A549 (cell line): ENCODE data around the gene POT1. TPM values are rescaled to one million over a fixed set of nuclear protein-coding genes. Genes with fewer than 3 reads are reported as not detected.

ENCODE experiments used
- ATAC-seq, 2 experiments: fragments of 200-7000 bp in 1 of 2; fragments of >200 bp in 1 of 2; cut with Nextera tagmentation in 1 of 2; cut with Tn5 transposase in 1 of 2; 3 replicates each; pipeline versions ENCODE4 v1.8.0 to v1.9.1; 2018 to 2020; ENCODE audit warnings: mild to moderate bottlenecking in 1 of 2, moderate library complexity in 1 of 2
- CTCF ChIA-PET: fragments of 300-600 bp; sonication (Branson Sonifier 250); formaldehyde crosslinking; extraction: SDS; loops from one replicate; lab custom pipeline; 2021; ENCODE audit warnings: antibody characterized with exemption, inconsistent platforms; lab: Yijun Ruan, JAX
- POLR2A ChIA-PET: fragments of 350-600 bp; formaldehyde crosslinking; extraction: SDS; loops from one replicate; lab custom pipeline; 2021; ENCODE audit warnings: antibody characterized with exemption, inconsistent platforms; lab: Yijun Ruan, JAX
- DNase-seq, 2 experiments: peaks; one replicate each; pipeline versions ENCODE4 v3.0.0 to v3.0.0-alpha.2; 2011 to 2016; ENCODE audit warnings: low read depth in 1 of 2, low spot score in 1 of 2
- FAIRE-seq: peaks from 2 replicates; lab custom pipeline; 2011; peaks lifted over from hg19 to GRCh38; lab: Jason Lieb, UNC
- H3K27ac ChIP-seq, 2 experiments: fragments of >200 bp; sonication (Bioruptor Twin); formaldehyde crosslinking; 3 replicates each; pipeline ENCODE4 v1.5.1; 2016 to 2017
- H3K4me1 ChIP-seq: fragments of >200 bp; sonication (Bioruptor Twin); formaldehyde crosslinking; 3 replicates; pipeline ENCODE4 v1.6.1; 2016
- H3K4me2 ChIP-seq: fragments of >200 bp; sonication (Bioruptor Twin); formaldehyde crosslinking; 3 replicates; pipeline ENCODE4 v1.6.1; 2016
- H3K4me3 ChIP-seq: fragments of >200 bp; sonication (Bioruptor Twin); formaldehyde crosslinking; 3 replicates; pipeline ENCODE4 v1.5.1; 2016
- H3K9me3 ChIP-seq: fragments of >200 bp; sonication (Bioruptor Twin); formaldehyde crosslinking; 3 replicates; pipeline ENCODE4 v1.6.1; 2016
- FOSL2 ChIP-seq, 2 experiments: fragments of 450-650 bp in 1 of 2; fragments of >200 bp in 1 of 2; sonication (Bioruptor Twin) in 1 of 2; formaldehyde crosslinking; IDR thresholded peaks; 2 replicates each; pipeline versions ENCODE4 v1.5.0 to v1.6.1; 2016 to 2020; ENCODE audit warnings: mild to moderate bottlenecking in 1 of 2, moderate library complexity in 1 of 2
- GATA3 ChIP-seq: IDR thresholded peaks from 2 replicates; pipeline ENCODE4 v1.6.1; 2012; ENCODE audit warnings: borderline replicate concordance
- HDAC2 ChIP-seq: fragments of 200-600 bp; sonication (generic); IDR thresholded peaks from 2 replicates; pipeline ENCODE4 v1.6.1; 2016
- HOXA7 ChIP-seq: fragments of 250-450 bp; sonication (Bioruptor Pico); IDR thresholded peaks from 2 replicates; pipeline ENCODE4 v1.5.0; 2020; ENCODE audit warnings: mild to moderate bottlenecking, moderate library complexity
- KDM1A ChIP-seq: fragments of 200-600 bp; sonication (generic); IDR thresholded peaks from 2 replicates; pipeline ENCODE4 v1.6.1; 2016; ENCODE audit warnings: low read depth, mild to moderate bottlenecking
- MYC ChIP-seq: IDR thresholded peaks from 2 replicates; pipeline ENCODE4 v1.6.1; 2012; ENCODE audit warnings: mild to moderate bottlenecking, inconsistent platforms, low read length, improper control_type of control experiment, borderline replicate concordance
- NFE2L2 ChIP-seq: fragments of 150-350 bp; conservative IDR thresholded peaks from 2 replicates; pipeline ENCODE4 v1.6.1; 2014; ENCODE audit warnings: low read length
- NR3C1 ChIP-seq: fragments of >200 bp; sonication (Bioruptor Twin); formaldehyde crosslinking; IDR thresholded peaks from 3 replicates; pipeline ENCODE4 v1.6.1; 2017
- RAD21 ChIP-seq, 2 experiments: fragments of >200 bp in 1 of 2; sonication (Bioruptor Twin) in 1 of 2; formaldehyde crosslinking in 1 of 2; IDR thresholded peaks in 1 of 2; conservative IDR thresholded peaks in 1 of 2; 2 replicates in 1 of 2; 3 replicates in 1 of 2; pipeline ENCODE4 v1.6.1; 2012 to 2018; ENCODE audit warnings: inconsistent platforms in 1 of 2
- RFX5 ChIP-seq: fragments of 450-650 bp; IDR thresholded peaks from 2 replicates; pipeline ENCODE4 v1.7.1; 2014; ENCODE audit warnings: antibody characterized with exemption, mild to moderate bottlenecking, moderate library complexity
- SREBF2 ChIP-seq: fragments of 450-650 bp; IDR thresholded peaks from 2 replicates; pipeline ENCODE4 v1.6.1; 2014; ENCODE audit warnings: mild to moderate bottlenecking, moderate library complexity
- ZC3H11A ChIP-seq: fragments of 450-650 bp; IDR thresholded peaks from 2 replicates; pipeline ENCODE4 v1.6.1; 2014; ENCODE audit warnings: antibody characterized with exemption, mild to moderate bottlenecking
- ZNF302 ChIP-seq: fragments of 250-450 bp; sonication (Bioruptor Pico); IDR thresholded peaks from 2 replicates; pipeline ENCODE4 v1.9.0; 2021; ENCODE audit warnings: inconsistent platforms, mild to moderate bottlenecking, moderate library complexity
- WGBS: methylation state at CpG from one replicate; pipeline ENCODE4 v1.1.6; 2017; ENCODE audit errors: missing lambda C conversion rate; 5-methylcytosine and 5-hydroxymethylcytosine counted together
- polyA plus RNA-seq, 4 experiments: library from polyadenylated mRNA; depleted of rRNA in 3 of 4; stranded (reverse); fragments of >200 nt; fragmentation: RNase III in 1 of 4; extraction: RNeasy Plus Mini Kit Qiagen cat#74134 plus additional on column Dnase treatment in 1 of 4; gene quantifications; 2 replicates in 3 of 4; 3 replicates in 1 of 4; pipeline ENCODE4 v1.2.3, GENCODE V29; 2011 to 2017
- TF ChIP-seq, protein P1 (sequence below): IDR thresholded peaks from 2 replicates; pipeline ENCODE4 v1.6.1; 2012; ENCODE audit warnings: low read depth, borderline replicate concordance
- TF ChIP-seq, protein P2 (sequence below): fragments of >200 bp; sonication (Bioruptor Twin); formaldehyde crosslinking; IDR thresholded peaks from 2 replicates; pipeline ENCODE4 v1.6.1; 2016
- TF ChIP-seq, protein P3 (sequence below): fragments of >200 bp; sonication (Bioruptor Twin); formaldehyde crosslinking; IDR thresholded peaks from 3 replicates; pipeline ENCODE4 v1.5.1; 2016
- TF ChIP-seq, protein P4 (sequence below): fragments of 250-450 bp; sonication (Bioruptor Pico); IDR thresholded peaks from 2 replicates; pipeline ENCODE4 v1.5.0; 2020; ENCODE audit warnings: low read depth, mild to moderate bottlenecking, moderate library complexity
- TF ChIP-seq, protein P5 (sequence below): fragments of 200-600 bp; sonication (generic); IDR thresholded peaks from 2 replicates; pipeline ENCODE4 v1.6.1; 2016; ENCODE audit warnings: antibody characterized with exemption, mild to moderate bottlenecking, moderate library complexity
- TF ChIP-seq, protein P6 (sequence below): IDR thresholded peaks from 2 replicates; pipeline ENCODE4 v1.6.1; 2012

Gene POT1
- polyA plus RNA-seq, 2 of the 4 experiments (the other 2 are of a cell fraction), result 21.6 to 56.2 TPM

DNA sequence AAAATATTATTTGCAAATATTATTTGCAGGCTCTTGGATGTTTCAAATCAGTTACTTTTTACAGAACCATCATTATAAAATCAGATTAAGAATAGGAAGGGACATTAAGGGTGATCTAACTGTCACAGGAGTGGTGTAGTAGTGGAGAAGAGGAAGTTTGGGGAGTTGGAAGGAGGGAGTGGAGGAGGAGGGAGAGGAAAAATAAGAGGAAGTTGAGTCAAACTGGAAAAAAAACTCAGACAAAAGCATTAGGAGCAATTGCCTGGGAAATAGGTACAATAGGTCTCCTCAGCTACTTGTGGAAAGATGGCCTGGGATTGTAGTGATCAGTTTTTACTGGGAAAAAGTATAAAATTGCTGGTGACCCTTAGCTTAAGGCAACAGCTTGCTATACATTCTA lies 86.3 kb downstream of the POT1 start:
- no peak overlapping the region for H3K4me2 ChIP-seq
- no peak overlapping the region for H3K27ac ChIP-seq
- no peaks in the 10 kb centered on the region for H3K9me3 ChIP-seq
- no peak for TF ChIP-seq KDM1A
- no peak for TF ChIP-seq MYC
- no peak for TF ChIP-seq ZC3H11A
- TF ChIP-seq, protein P1, sequence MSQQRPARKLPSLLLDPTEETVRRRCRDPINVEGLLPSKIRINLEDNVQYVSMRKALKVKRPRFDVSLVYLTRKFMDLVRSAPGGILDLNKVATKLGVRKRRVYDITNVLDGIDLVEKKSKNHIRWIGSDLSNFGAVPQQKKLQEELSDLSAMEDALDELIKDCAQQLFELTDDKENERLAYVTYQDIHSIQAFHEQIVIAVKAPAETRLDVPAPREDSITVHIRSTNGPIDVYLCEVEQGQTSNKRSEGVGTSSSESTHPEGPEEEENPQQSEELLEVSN, result no peak
- no peak for TF ChIP-seq NFE2L2
- no peak for TF ChIP-seq HOXA7 (CRISPR knock-in tag)
- TF ChIP-seq NR3C1, result no peak
- TF ChIP-seq, protein P2, sequence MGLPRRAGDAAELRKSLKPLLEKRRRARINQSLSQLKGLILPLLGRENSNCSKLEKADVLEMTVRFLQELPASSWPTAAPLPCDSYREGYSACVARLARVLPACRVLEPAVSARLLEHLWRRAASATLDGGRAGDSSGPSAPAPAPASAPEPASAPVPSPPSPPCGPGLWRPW, result no peak
- TF ChIP-seq, protein P3, sequence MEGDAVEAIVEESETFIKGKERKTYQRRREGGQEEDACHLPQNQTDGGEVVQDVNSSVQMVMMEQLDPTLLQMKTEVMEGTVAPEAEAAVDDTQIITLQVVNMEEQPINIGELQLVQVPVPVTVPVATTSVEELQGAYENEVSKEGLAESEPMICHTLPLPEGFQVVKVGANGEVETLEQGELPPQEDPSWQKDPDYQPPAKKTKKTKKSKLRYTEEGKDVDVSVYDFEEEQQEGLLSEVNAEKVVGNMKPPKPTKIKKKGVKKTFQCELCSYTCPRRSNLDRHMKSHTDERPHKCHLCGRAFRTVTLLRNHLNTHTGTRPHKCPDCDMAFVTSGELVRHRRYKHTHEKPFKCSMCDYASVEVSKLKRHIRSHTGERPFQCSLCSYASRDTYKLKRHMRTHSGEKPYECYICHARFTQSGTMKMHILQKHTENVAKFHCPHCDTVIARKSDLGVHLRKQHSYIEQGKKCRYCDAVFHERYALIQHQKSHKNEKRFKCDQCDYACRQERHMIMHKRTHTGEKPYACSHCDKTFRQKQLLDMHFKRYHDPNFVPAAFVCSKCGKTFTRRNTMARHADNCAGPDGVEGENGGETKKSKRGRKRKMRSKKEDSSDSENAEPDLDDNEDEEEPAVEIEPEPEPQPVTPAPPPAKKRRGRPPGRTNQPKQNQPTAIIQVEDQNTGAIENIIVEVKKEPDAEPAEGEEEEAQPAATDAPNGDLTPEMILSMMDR, result no peak
- TF ChIP-seq HDAC2, result no peak
- TF ChIP-seq ZNF302 (CRISPR knock-in tag), result no peak
- TF ChIP-seq GATA3, result no peak
- TF ChIP-seq, protein P4, sequence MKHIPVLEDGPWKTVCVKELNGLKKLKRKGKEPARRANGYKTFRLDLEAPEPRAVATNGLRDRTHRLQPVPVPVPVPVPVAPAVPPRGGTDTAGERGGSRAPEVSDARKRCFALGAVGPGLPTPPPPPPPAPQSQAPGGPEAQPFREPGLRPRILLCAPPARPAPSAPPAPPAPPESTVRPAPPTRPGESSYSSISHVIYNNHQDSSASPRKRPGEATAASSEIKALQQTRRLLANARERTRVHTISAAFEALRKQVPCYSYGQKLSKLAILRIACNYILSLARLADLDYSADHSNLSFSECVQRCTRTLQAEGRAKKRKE (CRISPR knock-in tag), result no peak
- no peak for TF ChIP-seq RFX5
- TF ChIP-seq, protein P5, sequence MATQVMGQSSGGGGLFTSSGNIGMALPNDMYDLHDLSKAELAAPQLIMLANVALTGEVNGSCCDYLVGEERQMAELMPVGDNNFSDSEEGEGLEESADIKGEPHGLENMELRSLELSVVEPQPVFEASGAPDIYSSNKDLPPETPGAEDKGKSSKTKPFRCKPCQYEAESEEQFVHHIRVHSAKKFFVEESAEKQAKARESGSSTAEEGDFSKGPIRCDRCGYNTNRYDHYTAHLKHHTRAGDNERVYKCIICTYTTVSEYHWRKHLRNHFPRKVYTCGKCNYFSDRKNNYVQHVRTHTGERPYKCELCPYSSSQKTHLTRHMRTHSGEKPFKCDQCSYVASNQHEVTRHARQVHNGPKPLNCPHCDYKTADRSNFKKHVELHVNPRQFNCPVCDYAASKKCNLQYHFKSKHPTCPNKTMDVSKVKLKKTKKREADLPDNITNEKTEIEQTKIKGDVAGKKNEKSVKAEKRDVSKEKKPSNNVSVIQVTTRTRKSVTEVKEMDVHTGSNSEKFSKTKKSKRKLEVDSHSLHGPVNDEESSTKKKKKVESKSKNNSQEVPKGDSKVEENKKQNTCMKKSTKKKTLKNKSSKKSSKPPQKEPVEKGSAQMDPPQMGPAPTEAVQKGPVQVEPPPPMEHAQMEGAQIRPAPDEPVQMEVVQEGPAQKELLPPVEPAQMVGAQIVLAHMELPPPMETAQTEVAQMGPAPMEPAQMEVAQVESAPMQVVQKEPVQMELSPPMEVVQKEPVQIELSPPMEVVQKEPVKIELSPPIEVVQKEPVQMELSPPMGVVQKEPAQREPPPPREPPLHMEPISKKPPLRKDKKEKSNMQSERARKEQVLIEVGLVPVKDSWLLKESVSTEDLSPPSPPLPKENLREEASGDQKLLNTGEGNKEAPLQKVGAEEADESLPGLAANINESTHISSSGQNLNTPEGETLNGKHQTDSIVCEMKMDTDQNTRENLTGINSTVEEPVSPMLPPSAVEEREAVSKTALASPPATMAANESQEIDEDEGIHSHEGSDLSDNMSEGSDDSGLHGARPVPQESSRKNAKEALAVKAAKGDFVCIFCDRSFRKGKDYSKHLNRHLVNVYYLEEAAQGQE, result no peak
- ChIA-PET CTCF (interaction anchor here (0.6 kb wide), 1 partner anchor 150 kb away, joined by 3 read pairs; no protein-coding TSS in a partner anchor), POLR2A (no interaction called here)
- no peak overlapping the region for H3K4me3 ChIP-seq
- no peak for FAIRE-seq
- no peak for ATAC-seq
- no peak for DNase-seq
- H3K4me1 ChIP-seq, result no peaks in the 10 kb centered on the region

DNA sequence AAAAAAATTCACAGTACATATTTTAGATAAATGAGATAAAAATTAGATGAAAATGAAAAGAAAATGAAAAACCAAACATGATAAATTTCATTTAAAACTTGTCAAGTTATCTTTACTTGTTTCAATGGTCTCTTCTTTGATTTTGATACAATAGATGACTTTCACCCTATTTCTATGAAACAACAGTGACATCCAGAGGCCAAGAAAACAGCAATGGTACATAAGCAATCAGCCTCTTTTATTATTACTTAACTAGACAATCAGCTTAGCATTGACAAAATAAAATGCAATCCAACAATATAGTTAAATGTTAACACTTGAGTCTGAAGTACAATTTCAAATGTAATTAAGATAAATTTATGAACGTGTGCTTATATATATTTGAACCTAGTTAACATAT lies 89.2 kb downstream of the POT1 start:
- Histone ChIP-seq H3K4me1 (no peaks in the 10 kb centered on the region), H3K27ac (no peak overlapping the region), H3K4me2 (no peak overlapping the region), H3K4me3 (no peak overlapping the region), H3K9me3 (no peaks in the 10 kb centered on the region)
- DNase-seq (peak in 1 of 2 experiments; percentile 19), FAIRE-seq (no peak), ATAC-seq (no peak)
- 61% methylated on average over 1 of the region's 1 CpG for WGBS
- TF ChIP-seq, protein P6, sequence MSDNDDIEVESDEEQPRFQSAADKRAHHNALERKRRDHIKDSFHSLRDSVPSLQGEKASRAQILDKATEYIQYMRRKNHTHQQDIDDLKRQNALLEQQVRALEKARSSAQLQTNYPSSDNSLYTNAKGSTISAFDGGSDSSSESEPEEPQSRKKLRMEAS, result no peak
- TF ChIP-seq FOSL2 (IDR thresholded peaks at IDR 0.05) (no peak), FOSL2 (CRISPR knock-in tag; IDR thresholded peaks at IDR 0.05) (no peak), SREBF2 (no peak), RAD21 (conservative IDR thresholded peaks at IDR 0.05 in 1 of 2, IDR thresholded peaks at IDR 0.05 in 1 of 2) (peak; percentile 44 to 49; a peak in 4 of 5 replicates)
- TF ChIP-seq, protein P3, result peak; percentile 35
- ChIA-PET CTCF (no interaction called here), POLR2A (no interaction called here)
